Upper lobe of left lung (tissue), 4 donors: ENCODE data around the gene CLDN11.

Source experiments
- POLR2AphosphoS5 ChIP-seq, 2 donors: sonication (generic); formaldehyde crosslinking; IDR thresholded peaks; one replicate each; pipeline ENCODE4 v1.5.1; 2017; ENCODE audit warnings: antibody characterized with exemption in 2 of 2
- TF ChIP-seq, protein P1 (sequence below), 6 experiments: fragments of 450-650 bp in 4 of 6; fragments of 200-600 bp in 2 of 6; sonication (generic) in 2 of 6; IDR thresholded peaks; one replicate each; pipeline ENCODE4 v1.5.1; 2016 to 2019; ENCODE audit warnings: antibody characterized with exemption in 6 of 6

DNA sequence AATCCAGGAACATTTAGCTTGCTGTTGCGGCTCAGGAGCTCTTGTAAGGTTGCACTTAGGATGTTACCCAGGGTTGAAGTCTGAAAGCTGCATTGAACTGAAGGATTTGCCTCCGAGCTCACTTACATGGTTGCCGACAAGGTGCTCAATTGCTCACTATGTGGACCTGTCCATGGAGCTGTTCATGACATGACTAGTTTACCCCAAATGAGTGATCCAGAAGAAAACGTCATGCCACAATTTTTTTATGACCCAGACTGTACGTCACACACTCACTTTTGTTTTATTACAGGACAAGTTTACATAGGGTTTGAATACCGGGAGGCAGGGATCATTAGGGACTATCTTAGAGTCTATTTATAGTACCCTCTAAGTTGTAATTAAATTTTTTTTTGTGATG, 21.0 kb upstream of the CLDN11 start:
- TF ChIP-seq, protein P1, sequence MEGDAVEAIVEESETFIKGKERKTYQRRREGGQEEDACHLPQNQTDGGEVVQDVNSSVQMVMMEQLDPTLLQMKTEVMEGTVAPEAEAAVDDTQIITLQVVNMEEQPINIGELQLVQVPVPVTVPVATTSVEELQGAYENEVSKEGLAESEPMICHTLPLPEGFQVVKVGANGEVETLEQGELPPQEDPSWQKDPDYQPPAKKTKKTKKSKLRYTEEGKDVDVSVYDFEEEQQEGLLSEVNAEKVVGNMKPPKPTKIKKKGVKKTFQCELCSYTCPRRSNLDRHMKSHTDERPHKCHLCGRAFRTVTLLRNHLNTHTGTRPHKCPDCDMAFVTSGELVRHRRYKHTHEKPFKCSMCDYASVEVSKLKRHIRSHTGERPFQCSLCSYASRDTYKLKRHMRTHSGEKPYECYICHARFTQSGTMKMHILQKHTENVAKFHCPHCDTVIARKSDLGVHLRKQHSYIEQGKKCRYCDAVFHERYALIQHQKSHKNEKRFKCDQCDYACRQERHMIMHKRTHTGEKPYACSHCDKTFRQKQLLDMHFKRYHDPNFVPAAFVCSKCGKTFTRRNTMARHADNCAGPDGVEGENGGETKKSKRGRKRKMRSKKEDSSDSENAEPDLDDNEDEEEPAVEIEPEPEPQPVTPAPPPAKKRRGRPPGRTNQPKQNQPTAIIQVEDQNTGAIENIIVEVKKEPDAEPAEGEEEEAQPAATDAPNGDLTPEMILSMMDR (IDR thresholded peaks at IDR 0.05): no peak
- no peak for TF ChIP-seq POLR2AphosphoS5 (IDR thresholded peaks at IDR 0.05)
